Activated naive CD8-positive, alpha-beta T cell (primary cell): Measurements from ENCODE around the gene POLD1.
A peak's percentile ranks its signal among the peaks of the same experiment; 100 is the strongest.

Experiments used
- H3K27ac Mint-ChIP-seq: one replicate; pipeline ENCODE4 v1.8.0; 2021; ENCODE audit warnings: mixed read lengths
- H3K27me3 Mint-ChIP-seq: one replicate; pipeline ENCODE4 v1.8.0; 2021; ENCODE audit warnings: mixed read lengths
- H3K36me3 Mint-ChIP-seq: one replicate; pipeline ENCODE4 v1.8.0; 2021; ENCODE audit warnings: mixed read lengths
- H3K4me1 Mint-ChIP-seq: one replicate; pipeline ENCODE4 v1.8.0; 2021; ENCODE audit warnings: low read depth, mixed read lengths
- H3K4me3 Mint-ChIP-seq: one replicate; pipeline ENCODE4 v1.8.0; 2021; ENCODE audit warnings: mild to moderate bottlenecking, mixed read lengths
- H3K9me3 Mint-ChIP-seq: one replicate; pipeline ENCODE4 v1.8.0; 2021; ENCODE audit warnings: low read depth, mixed read lengths

POLD1 gene

DNA sequence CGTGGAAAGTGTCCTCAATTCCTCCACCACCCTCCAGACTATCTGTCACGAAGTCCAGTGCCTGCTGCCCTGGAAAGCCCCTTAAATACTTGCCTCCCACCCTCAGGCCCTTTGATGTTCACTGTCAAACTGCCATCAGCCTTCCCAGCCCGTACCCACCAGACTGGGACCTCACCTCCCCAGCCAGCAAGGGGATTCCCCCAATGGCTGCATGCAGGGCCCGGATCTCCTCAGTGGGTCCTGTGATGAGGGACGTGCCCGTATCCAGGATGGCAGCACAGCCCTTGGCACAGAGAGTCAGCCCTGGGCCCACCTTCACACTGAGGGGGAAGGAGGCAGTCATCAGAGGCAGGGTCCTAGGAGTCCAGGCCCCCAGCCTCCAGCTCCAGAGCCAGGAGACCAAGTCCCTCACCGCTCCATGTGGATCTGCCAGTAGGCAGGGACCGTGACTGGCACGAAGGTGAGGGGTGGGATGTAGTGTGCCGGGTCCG is 24.8 kb upstream of the POLD1 start:
- H3K36me3 Mint-ChIP-seq: no peaks in the 10 kb centered on the region
- peak overlapping the region; percentile 90 for H3K4me3 Mint-ChIP-seq
- H3K9me3 Mint-ChIP-seq: no peaks in the 10 kb centered on the region
- H3K27ac Mint-ChIP-seq: peak overlapping the region; percentile 94
- no peaks in the 10 kb centered on the region for H3K27me3 Mint-ChIP-seq
- H3K4me1 Mint-ChIP-seq: peaks cover 60% of the 10 kb centered on the region

DNA sequence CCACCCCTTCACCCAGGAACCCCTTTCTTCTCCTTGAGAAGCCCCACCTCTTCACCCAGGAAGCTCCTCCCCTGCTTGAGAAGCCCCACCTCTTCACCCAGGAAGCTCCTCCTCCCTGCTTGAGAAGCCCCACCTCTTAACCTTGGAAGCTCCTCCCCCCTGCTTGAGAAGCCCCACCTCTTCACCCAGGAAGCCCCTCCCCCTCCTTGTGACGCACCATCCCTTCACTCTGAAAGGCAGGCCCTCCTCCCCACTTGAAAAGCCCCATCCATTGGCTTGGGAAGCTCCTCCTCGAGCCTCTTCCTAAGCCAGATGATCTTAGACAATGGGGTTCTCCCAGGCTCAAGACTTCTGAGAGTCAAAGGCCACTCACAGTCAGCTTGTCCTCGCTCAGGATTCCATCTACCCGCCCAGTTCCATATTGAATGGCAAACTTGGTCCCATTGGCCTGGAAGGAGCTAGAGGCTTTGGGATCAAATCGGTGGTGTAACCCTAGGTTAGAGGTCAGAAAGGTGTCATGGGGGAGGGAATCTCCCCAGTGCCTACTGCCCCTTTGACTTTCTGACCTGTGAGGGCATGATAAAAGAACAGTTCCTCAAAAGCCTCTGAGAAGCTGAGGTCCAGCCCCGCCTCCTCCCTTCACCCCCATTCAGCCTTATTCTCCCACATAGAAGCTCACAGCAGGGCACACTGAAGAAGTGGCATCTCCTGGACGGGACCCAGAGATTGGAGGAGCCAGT is 22.7 kb upstream of the POLD1 start:
- Mint-ChIP-seq H3K4me3 (peak overlapping the region; percentile 42), H3K27me3 (no peaks in the 10 kb centered on the region), H3K27ac (peak overlapping the region; percentile 94)

DNA sequence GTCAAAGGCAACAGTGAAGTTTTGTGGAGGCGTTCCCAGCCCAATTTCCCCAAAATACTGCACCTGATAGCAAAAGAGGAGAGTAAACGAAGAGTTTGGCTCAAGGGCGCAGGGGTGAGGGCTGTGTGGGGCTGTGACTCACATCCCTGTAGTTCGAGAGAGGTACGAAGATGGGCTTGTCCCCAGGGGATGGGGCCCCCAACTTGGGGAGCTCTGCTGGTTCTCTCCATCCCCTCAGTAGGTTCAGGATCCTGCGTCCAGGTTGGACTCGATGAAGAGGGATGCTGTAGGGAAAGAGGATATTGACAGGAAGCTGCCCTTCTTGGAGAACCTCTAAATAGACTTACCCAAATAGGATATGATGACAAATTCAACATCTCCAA is 22.1 kb upstream of the POLD1 start:
- Mint-ChIP-seq H3K9me3 (no peaks in the 10 kb centered on the region), H3K27ac (peak overlapping the region; percentile 94), H3K4me1 (peaks cover 75% of the 10 kb centered on the region), H3K36me3 (no peaks in the 10 kb centered on the region), H3K4me3 (peak overlapping the region; percentile 42), H3K27me3 (no peaks in the 10 kb centered on the region)

More for the DNA sequence above, 22.7 kb upstream of the POLD1 start:
- Mint-ChIP-seq H3K9me3 (no peaks in the 10 kb centered on the region), H3K36me3 (no peaks in the 10 kb centered on the region), H3K4me1 (peaks cover 77% of the 10 kb centered on the region)

DNA sequence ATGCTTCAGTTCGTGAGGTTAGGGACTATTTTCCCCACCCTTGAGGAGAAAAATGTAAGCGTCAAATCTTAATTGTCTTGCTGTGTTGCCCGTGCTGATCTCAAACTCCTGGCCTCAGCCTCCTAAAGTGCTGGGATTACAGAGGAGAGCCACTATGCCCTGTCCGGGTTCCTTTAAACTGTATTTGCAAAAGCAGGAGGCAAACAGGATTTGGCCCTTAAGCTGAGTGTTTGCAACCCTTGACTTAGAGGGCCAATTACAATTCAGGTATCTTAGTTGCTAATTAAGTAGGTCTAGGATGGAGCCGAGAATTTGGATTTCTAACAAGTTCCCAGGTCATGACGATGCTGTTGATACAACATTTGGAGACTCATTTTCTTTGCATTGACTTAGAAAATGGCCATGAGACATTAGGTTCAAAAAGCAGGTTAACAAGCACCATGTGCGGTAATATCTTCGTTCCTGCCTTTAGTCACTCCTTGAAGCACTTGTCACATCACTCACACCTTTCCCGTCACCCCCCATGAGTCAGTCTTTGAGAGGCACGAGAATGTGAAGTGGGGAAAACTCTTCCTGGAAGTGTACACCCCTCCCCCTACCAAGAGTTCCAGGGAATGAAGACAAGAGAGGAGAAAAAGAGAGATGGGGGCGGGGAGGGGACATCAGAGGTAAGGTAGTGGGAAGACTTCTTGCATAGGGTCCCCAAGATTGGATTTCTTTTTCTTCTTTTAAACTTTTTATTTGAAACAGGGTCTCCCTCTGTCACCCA is 21.3 kb upstream of the POLD1 start:
- H3K27me3 Mint-ChIP-seq: no peaks in the 10 kb centered on the region
- H3K4me3 Mint-ChIP-seq: peak overlapping the region; percentile 28
- H3K9me3 Mint-ChIP-seq: no peaks in the 10 kb centered on the region
- H3K36me3 Mint-ChIP-seq: no peaks in the 10 kb centered on the region
- H3K27ac Mint-ChIP-seq: peak overlapping the region; percentile 94
- peaks cover 77% of the 10 kb centered on the region for H3K4me1 Mint-ChIP-seq

DNA sequence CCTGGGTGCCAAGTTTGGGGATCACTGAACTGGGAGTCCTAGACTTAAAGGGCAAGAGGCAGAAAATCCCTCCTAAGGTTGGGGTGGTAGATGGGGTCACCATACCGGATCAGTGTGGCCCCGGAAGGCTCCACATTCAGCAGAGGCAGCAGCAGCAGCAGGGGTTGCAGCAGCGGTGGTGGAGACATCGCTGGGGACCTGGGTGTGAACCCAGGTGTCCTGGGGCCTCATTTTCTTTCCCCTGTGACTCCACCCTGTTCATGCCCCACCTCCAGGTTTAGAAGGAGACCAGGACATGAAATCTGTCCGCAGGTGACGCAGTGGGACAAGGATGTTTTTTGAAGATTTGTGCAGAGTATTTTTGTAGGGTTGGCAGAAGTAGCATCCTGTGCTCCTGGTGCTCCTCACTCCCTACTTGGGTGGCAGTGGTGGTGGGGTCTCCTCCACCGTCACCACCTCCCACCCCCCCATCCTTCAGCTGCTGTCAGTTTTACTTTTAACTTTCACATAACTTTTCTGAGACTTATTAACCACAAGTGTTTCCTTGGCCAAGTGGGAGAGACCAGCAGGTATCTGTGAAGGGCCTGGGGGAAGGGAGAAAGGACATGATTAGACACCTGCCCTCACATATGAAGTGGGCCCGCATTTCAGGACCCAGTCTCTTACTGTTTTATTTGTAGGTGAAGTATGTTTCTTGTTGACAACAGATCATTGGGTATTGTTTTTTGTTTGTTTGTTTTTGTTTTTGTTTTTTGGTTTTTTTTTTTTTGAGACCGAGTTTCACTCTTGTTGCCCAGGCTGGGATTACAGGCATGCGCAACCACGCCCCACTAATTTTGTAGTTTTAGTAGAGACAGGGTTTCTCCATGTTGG is 18.5 kb upstream of the POLD1 start, which contains the start of gene NAPSA:
Gene NAPSA (minus strand): TSS at position 206 of the 873 bp plus-strand sequence. CDS start 18 bp downstream, at position 188.
- Mint-ChIP-seq H3K4me1 (peaks cover 64% of the 10 kb centered on the region), H3K27ac (peak within 1 kb of the TSS; percentile 84), H3K36me3 (no peaks in the 10 kb centered on the region), H3K4me3 (peak within 1 kb of the TSS; percentile 73), H3K9me3 (no peaks in the 10 kb centered on the region), H3K27me3 (no peaks in the 10 kb centered on the region)

DNA sequence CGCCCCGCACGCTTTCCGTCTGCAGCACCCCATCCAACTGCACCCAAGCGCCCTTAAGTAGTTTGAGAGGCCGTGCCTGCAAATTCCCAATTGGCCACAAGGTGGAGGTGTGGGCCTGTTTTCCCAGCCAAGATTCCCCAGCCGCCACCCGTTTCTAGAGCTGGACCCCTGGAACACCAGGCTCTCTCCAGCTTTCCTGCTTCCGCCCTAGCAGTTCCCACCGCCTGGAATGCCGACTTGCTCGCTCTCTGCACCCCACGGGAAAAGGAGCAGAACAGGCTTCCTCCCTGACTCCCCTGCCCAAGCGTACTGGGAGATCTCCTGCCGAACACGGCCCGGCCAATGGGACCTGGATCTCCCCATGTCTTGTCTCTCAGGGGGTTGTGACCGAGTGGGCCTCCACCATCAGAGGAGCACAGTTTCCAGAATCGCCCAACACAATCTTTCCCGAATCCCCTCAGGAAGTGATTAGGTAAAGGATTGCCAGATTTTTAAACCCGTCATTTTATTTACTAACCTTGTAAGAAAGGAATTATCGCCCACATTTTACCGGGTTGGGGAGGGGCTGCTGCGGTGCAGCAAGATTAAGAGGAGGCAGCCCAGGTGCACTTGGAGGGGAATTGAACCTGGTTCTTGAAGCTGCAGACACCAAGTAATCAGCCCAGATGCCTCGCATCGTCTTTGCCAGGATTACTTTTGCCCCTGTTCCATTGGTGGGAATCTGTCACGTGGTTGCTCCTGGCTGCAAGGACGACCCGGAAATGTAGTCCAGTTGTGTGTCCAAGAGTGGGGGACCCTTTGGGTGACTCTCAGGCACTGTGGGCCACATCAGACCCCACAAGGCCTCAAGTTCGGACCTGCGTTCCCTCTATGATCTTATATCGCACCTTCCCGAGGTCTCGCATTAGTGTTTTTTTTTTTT is 15.2 kb upstream of the POLD1 start:
- Mint-ChIP-seq H3K36me3 (no peaks in the 10 kb centered on the region), H3K27ac (peak overlapping the region; percentile 88), H3K27me3 (no peaks in the 10 kb centered on the region), H3K4me3 (peak overlapping the region; percentile 87), H3K9me3 (no peaks in the 10 kb centered on the region), H3K4me1 (peaks cover 36% of the 10 kb centered on the region)

DNA sequence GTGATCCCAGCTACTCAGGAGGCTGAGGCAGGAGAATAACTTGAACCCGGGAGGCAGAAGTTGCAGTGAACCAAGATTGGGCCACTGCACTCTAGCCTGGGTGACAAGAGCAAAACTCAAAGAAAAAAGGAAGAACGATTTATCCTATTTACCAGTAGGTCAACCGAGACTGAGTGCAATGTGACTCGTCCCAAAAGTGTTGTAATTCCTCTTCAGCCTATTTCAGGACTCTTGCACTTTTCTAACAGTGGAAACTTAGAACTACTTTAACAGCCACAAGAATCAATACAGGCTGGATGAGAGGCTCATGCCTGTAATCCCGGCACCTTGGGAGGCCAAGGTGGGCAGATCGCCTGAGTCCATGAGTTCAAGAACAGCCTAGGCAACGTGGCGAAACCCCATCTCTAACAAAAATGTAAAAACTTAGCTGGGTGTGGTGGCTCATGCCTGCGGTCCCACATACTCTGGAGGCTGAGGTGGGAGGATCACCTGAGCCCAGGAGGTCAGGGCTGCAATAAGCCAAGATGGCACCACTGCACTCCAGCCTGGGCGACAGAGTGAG is 12.2 kb upstream of the POLD1 start:
- H3K4me3 Mint-ChIP-seq: no peak overlapping the region
- H3K27me3 Mint-ChIP-seq: no peaks in the 10 kb centered on the region
- no peak overlapping the region for H3K27ac Mint-ChIP-seq
- H3K9me3 Mint-ChIP-seq: no peaks in the 10 kb centered on the region
- H3K4me1 Mint-ChIP-seq: peaks cover 28% of the 10 kb centered on the region
- no peaks in the 10 kb centered on the region for H3K36me3 Mint-ChIP-seq

DNA sequence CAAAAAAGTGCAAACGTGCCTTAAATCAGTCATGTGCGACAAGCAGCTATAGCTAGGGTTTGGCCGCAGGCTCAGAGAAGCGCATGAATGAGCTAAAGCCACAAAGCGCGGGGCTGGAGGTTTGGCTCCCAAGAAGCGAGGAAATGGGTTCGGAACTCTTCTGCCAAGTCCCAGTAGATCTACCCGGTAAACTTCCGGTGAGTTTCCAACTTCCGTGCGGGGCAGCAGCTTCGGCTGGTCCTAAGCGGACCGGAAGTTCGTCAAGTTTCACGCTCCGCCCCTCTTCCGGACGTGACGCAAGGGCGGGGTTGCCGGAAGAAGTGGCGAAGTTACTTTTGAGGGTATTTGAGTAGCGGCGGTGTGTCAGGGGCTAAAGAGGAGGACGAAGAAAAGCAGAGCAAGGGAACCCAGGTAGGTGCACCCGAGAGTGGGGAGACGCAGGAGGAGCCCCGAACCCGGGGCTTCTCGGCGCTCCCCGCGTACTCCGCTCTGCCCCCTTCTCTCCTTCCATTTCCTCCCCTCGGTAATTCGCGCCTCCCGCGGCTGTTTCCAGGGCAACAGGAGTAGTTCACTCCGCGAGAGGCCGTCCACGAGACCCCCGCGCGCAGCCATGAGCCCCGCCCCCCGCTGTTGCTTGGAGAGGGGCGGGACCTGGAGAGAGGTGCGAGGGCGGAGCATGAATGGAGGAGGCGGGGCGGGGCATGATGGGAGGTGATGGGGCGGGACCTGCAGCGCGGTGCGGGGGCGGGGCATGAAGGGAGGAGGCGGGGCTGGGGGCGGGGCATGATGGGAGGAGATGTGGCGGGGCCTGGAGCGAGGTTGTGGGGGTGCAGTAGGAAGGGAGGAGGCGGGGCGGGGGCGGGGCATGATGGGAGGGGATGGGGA is 7.7 kb upstream of the POLD1 start, which contains the start of gene NR1H2:
Gene NR1H2 (plus strand): TSS at position 292 of the 885 bp plus-strand sequence. CDS start 1,149 bp downstream, outside the sequence.
- no peaks in the 10 kb centered on the region for H3K27me3 Mint-ChIP-seq
- H3K27ac Mint-ChIP-seq: peak within 1 kb of the TSS; percentile 100

DNA sequence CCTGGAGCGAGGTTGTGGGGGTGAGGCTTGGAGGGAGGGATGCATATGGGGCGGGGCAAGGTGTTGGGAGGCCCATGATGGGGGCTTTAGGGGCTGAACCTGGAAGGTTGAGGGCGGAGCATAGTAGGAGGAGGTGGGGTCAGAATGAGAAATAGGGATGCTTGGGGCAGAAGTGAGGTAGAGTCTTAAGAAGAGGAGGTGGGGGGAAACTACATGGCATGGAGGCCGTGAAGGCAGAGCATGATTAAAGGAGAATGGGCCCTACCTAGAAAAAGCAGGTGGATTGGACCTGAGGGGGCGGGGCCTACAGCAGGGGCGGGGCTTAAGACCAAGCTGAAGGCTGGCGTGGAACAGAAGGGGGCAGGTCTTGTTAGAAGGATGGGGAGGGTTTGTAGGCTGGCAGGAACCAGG is 7.1 kb upstream of the POLD1 start:
- H3K4me3 Mint-ChIP-seq: peak overlapping the region; percentile 69
- no peaks in the 10 kb centered on the region for H3K27me3 Mint-ChIP-seq
- H3K27ac Mint-ChIP-seq: peak overlapping the region; percentile 19
- H3K9me3 Mint-ChIP-seq: no peaks in the 10 kb centered on the region
- peaks cover 4% of the 10 kb centered on the region for H3K36me3 Mint-ChIP-seq
- peaks cover 22% of the 10 kb centered on the region for H3K4me1 Mint-ChIP-seq

More for the DNA sequence above, 7.7 kb upstream of the POLD1 start, which contains the start of gene NR1H2:
- no peaks in the 10 kb centered on the region for H3K9me3 Mint-ChIP-seq
- peaks cover 22% of the 10 kb centered on the region for H3K4me1 Mint-ChIP-seq
- H3K4me3 Mint-ChIP-seq: peak within 1 kb of the TSS; percentile 100
- H3K36me3 Mint-ChIP-seq: peaks cover 4% of the 10 kb centered on the region

DNA sequence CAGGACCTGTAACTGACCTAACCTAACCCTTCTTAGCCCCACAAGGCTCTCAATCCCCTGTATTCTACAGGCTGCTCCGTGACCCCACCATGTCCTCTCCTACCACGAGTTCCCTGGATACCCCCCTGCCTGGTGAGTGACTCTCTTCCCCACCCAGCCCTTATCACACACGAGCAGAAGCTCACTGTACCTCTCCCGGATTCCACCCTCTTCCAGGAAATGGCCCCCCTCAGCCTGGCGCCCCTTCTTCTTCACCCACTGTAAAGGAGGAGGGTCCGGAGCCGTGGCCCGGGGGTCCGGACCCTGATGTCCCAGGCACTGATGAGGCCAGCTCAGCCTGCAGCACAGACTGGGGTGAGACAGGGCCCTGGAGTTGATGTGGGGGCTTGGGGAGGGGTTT is 6.6 kb upstream of the POLD1 start:
- peaks cover 4% of the 10 kb centered on the region for H3K36me3 Mint-ChIP-seq
- no peak overlapping the region for H3K4me3 Mint-ChIP-seq
- H3K4me1 Mint-ChIP-seq: peaks cover 22% of the 10 kb centered on the region
- H3K27me3 Mint-ChIP-seq: no peaks in the 10 kb centered on the region
- H3K9me3 Mint-ChIP-seq: no peaks in the 10 kb centered on the region
- no peak overlapping the region for H3K27ac Mint-ChIP-seq

DNA sequence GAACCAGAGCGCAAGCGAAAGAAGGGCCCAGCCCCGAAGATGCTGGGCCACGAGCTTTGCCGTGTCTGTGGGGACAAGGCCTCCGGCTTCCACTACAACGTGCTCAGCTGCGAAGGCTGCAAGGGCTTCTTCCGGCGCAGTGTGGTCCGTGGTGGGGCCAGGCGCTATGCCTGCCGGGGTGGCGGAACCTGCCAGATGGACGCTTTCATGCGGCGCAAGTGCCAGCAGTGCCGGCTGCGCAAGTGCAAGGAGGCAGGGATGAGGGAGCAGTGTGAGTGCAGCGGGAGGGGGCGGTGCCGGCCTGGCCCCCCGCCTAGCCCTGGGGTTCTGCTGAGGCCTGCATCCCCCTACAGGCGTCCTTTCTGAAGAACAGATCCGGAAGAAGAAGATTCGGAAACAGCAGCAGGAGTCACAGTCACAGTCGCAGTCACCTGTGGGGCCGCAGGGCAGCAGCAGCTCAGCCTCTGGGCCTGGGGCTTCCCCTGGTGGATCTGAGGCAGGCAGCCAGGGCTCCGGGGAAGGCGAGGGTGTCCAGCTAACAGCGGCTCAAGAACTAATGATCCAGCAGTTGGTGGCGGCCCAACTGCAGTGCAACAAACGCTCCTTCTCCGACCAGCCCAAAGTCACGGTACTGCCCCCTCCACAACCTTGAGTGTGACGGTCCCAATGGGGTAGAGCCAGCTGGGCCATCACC is 5.8 kb upstream of the POLD1 start:
- H3K27ac Mint-ChIP-seq: no peak overlapping the region
- H3K4me1 Mint-ChIP-seq: peaks cover 24% of the 10 kb centered on the region
- H3K9me3 Mint-ChIP-seq: no peaks in the 10 kb centered on the region
- H3K4me3 Mint-ChIP-seq: no peak overlapping the region
- H3K27me3 Mint-ChIP-seq: no peaks in the 10 kb centered on the region
- H3K36me3 Mint-ChIP-seq: peaks cover 4% of the 10 kb centered on the region

DNA sequence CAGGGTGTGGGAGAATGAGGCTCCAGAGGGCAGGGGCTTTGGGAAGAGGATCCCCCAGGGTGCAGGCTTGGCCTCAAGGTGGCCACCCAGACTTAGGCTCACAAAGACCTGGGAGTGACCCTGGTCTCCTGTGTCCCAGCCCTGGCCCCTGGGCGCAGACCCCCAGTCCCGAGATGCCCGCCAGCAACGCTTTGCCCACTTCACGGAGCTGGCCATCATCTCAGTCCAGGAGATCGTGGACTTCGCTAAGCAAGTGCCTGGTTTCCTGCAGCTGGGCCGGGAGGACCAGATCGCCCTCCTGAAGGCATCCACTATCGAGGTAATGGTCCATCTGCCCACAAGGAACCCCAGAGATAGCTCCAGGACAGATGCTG is 5.3 kb upstream of the POLD1 start:
- H3K4me3 Mint-ChIP-seq: no peak overlapping the region

More for the DNA sequence above, 5.3 kb upstream of the POLD1 start:
- H3K27ac Mint-ChIP-seq: no peak overlapping the region
- no peaks in the 10 kb centered on the region for H3K9me3 Mint-ChIP-seq
- no peaks in the 10 kb centered on the region for H3K27me3 Mint-ChIP-seq
- peaks cover 30% of the 10 kb centered on the region for H3K4me1 Mint-ChIP-seq
- peaks cover 4% of the 10 kb centered on the region for H3K36me3 Mint-ChIP-seq
